Raji (cell line): ENCODE measurements around the gene RNU2-63P.

ENCODE experiments used
- POLR2A ChIP-seq: IDR thresholded peaks from 2 replicates; pipeline ENCODE4 v1.6.1; 2011; ENCODE audit warnings: low read depth, low read length, control low read depth; ENCODE audit not compliant: insufficient read depth

RNU2-63P gene

DNA sequence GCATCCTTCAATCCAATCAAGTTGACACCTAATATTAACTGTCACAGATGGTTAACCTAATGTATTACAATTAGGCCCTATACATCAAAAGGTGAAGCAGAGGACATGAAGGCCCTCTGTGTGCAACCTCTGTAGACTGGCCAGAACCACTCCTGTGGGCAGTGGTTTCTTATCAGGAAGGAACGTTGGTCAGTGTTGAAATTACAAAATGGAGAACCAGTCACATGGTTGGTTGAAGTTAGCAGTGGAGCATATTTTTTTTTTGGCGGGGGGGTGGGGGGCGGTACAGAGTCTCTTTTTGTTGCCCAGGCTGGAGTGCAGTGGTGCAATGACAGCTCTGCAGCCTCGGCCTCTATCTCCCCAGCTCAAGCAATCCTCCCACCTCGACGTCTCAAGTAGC is 19.8 kb downstream of the RNU2-63P start:
- no peak for TF ChIP-seq POLR2A

- no peak for TF ChIP-seq POLR2A
Measured at GRCh38 chr2:87995756-87996155, 20.6 kb downstream of the RNU2-63P start.
